HG03432 (cell line): ENCODE results near the gene BACE2.

Experiments
- ATAC-seq: cut with Tn5 transposase; IDR thresholded peaks from one replicate; pipeline ENCODE4 v1.9.1; 2021; ENCODE audit warnings: mild to moderate bottlenecking, moderate library complexity; ENCODE audit not compliant: unreplicated experiment

BACE2 gene

DNA sequence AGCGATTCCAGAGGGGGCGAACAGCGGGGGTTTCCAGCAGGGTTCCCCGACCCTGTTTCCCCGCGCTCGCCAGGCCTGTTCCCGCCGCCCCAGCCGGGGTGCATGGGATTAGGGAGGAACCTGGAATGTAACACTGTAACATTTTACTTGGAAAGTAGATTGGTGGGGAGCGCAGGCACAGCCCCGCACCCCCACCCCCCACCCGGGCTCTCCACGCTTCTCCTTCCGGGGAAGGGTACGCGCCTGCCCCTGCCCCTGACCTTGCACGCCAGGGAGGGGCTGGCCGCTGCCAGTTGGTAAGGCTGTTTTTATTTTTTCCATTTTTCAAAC, 149.1 kb downstream of the BACE2 start:
- ATAC-seq, result no peak

DNA sequence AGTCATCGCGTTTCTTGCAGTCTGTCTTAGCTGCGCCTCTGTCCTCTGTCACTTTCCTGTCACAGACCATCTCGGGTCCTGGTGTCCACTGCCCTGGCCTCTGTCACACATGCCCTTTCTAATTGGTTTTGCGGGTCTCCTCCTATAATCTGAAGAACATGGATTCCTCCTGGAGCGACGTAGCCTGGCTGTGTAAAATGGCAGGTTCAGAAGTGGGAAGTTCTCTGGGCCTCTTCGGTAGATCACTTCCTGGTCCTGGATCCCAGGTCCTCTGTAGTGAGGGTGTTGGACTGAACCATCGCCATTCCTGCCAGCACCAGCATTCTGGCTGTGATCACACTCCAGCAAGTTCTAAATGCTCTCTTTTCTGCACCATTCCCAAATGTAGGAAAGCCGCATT, 149.5 kb downstream of the BACE2 start:
- no peak for ATAC-seq

DNA sequence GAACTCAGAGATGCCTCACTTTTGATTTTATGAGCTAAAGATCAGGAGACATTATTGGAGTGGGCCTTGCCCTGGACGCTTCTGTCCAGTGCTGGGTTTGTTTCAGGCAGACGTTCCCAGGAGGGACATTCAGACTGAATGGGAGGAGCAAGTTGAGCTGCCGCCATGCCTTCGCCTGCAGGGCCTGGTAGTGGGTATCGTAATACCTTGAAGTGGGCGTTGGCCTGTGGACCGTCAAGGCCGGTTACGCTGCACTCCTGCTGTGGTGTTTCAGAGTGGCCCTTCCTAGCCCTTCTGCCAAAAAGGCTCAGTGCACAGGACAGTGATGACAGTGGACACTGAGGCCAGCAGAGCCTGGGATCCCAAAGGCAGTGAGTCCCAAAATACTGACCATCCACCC, 150.3 kb downstream of the BACE2 start:
- ATAC-seq, result no peak

- ATAC-seq, result no peak
Measured at GRCh38 chr21:41319273-41319672, 151.3 kb downstream of the BACE2 start.

DNA sequence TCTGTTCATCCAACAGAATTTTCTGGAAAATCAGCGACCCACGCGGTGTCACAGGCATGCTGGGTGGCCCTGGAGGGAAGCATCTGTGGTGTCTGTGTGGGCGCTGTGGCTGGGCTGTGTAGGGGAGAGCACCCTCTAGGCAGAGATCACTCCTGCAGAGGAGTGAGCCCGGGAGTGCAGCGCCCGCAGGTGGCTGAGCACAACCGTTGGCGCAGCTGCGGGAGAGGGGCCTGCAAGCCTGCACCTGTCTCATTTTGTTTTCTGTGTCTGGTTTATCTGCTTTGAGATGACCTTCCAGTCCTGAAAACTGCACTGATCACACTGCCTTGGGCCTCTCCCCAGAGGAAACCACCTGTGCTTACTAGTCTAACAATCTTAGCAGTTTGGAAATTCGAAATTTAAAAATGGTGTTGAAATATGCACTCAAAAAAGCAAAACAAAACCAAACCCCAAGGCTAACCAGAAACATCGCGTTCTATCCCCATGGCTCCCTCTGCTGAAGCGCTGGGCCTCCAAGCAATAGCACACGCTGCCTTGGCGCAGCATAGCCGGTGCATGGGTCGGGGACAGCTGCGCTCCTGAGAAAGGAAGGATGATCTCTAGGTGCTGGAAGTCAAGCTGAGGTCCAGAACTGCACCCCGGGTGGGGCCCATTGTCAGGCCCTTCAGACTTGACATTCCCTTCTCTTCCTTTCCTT, 153.4 kb downstream of the BACE2 start:
- no peak for ATAC-seq

GRCh38 chr21:41321908-41322495, 154.0 kb downstream of the BACE2 start:
- no peak for ATAC-seq

GRCh38 chr21:41322496-41323382, 154.8 kb downstream of the BACE2 start:
- ATAC-seq, result no peak

DNA sequence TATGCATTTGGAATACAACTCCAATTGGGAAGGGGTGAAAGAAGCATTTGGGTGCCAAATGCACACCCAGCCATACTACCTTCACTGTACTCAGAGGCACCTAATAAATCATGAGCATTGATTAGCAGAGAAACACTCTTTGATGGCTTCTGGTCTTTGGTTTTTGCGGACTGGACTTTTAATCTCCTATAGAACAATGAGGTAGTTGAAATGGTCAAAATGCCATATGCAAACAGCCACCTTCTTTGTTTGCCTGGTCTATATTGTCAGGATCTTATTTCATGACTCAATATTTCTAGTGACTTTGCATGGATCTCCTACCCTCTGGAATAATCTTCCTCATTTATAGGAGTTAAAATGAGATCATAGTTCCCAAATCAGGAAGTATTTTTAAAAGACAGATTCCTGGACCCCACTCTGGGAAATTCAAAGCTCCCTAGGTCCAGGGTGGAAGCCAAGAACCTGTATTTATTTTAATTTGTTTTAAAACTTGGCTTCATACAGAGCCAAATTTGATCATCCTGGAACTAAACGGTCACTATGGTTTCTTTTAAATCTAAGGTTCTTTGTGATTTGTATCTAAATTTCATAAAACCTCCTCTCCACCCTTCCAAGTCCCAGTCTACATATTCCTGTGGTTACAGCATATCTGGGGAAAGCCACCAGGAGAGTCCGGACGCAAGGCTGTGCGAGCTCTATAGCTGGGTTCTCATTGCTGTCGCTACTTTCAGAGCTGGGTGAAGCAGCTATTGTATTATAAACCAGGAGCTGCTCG, 157.4 kb downstream of the BACE2 start:
- ATAC-seq, result no peak

- ATAC-seq, result no peak
Measured at GRCh38 chr21:41326414-41327080, 158.6 kb downstream of the BACE2 start.

GRCh38 chr21:41327753-41328152, 159.8 kb downstream of the BACE2 start:
- no peak for ATAC-seq

DNA sequence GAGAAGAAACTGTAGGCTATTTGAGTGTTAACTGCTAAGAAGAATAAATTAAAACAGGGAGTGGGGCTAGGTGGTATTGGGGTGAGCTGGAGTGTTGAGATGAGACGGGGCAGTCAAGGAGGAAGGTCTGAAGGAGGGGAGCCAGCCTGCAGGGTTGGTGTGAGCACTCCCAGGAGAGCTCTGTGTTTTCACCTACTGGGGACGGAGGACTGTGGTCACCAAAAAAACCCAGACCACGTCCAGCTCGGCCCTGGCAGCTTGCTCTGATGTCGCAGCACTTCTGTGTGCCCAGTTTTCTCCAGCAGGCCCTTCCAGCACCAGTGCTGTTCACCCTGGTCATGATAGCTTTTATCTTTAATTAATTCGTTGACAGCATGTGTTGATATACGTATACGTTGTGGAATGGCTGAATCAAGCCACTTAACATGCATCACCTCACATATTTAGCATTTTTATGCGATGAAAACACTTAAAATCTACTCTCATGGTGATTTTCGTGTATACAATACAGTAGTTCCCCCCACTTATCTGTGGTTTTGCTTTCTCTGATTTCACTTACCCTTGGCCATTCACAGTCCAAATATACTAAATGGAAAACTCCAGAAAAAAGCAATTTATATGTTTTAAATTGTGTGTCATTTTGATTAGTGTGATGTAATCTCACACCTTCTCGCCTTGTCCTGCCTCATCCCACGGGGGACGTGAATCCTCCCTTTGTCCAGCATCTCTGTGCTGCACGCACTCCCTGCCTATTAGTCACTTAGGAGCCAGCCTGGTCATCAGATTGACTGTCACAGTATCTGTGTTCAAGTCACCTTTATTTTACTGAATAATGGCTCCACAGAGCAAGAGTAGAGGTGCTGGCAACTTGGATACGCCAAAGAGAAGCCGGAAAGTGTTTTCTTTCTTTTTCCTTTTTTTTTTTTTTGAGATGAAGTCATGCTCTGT, 161.0 kb downstream of the BACE2 start:
- ATAC-seq, result no peak
